ENCODE data around the gene USP21. TPM values are rescaled to one million over a fixed set of nuclear protein-coding genes. Genes with fewer than 3 reads are reported as not detected.

Gene USP21
- total RNA-seq, 1 donor from 2014 or later = 48.8 TPM

DNA sequence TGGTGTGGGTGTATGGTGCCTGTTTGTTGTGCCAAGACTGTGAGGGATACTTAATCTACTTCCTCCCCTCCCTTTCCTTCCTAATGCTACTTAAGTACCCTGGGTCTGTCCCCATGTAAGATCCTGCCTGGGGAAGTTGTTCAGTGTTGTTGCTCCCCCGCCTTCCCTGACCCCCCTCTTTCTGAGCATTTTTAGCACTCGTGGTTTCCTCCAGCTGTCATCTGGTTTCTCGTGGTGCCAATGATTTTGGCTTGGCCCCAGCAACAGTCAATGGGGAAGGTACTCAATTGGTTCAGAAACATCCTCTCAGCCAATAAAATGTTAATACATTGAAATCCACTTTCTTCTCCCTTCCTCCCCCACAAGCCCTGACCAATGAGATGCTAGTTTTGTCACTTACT lies 26.0 kb downstream of the USP21 start:
- Mint-ChIP-seq H3K4me3 (ENCODE audit: low read depth) (no peak overlapping the region), H3K36me3 (ENCODE audit: insufficient read depth) (no peaks in the 10 kb centered on the region), H3K27me3 (peaks cover 4% of the 10 kb centered on the region), H3K9me3 (ENCODE audit: low read depth) (no peaks in the 10 kb centered on the region), H3K27ac (no peak overlapping the region), H3K4me1 (ENCODE audit: low read depth) (no peaks in the 10 kb centered on the region)
- DNase-seq (ENCODE audit: low spot score, unreplicated experiment) = no peak
- TF ChIP-seq, protein P1, sequence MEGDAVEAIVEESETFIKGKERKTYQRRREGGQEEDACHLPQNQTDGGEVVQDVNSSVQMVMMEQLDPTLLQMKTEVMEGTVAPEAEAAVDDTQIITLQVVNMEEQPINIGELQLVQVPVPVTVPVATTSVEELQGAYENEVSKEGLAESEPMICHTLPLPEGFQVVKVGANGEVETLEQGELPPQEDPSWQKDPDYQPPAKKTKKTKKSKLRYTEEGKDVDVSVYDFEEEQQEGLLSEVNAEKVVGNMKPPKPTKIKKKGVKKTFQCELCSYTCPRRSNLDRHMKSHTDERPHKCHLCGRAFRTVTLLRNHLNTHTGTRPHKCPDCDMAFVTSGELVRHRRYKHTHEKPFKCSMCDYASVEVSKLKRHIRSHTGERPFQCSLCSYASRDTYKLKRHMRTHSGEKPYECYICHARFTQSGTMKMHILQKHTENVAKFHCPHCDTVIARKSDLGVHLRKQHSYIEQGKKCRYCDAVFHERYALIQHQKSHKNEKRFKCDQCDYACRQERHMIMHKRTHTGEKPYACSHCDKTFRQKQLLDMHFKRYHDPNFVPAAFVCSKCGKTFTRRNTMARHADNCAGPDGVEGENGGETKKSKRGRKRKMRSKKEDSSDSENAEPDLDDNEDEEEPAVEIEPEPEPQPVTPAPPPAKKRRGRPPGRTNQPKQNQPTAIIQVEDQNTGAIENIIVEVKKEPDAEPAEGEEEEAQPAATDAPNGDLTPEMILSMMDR (IDR thresholded peaks at IDR 0.05; ENCODE audit: unreplicated experiment) = no peak

DNA sequence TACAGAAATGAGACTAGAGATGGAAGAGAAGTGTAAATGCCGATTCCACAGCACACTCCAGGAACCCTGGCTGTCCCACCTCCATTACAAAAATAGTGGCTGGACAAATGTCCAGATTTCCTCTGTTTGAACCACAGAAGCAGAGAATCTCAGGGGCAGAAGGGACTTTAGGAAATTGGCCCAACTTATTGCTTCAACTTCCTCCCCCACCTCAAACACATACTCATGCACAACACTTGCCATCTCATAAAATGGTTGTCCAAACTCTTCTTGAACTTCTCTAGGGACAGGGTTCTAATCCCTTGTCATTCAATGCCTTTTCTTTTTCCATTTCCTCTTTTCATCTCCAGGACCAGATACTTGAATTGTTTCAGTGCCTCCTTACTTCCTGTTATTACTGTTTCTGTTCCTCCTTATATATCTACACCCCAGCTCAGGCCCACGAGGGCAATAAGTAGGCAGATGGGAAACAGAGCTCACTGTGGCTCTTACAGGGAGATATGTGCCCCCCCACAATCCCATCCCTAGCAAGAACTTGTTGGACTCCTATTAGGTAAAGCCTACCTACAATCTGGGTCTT lies 26.5 kb downstream of the USP21 start:
- no peak overlapping the region for H3K4me3 Mint-ChIP-seq (ENCODE audit: low read depth)
- no peak overlapping the region for H3K27ac Mint-ChIP-seq
- TF ChIP-seq, protein P1 (IDR thresholded peaks at IDR 0.05; ENCODE audit: unreplicated experiment) = no peak
- H3K9me3 Mint-ChIP-seq (ENCODE audit: low read depth) = no peaks in the 10 kb centered on the region
- H3K27me3 Mint-ChIP-seq = peaks cover 4% of the 10 kb centered on the region
- no peaks in the 10 kb centered on the region for H3K36me3 Mint-ChIP-seq (ENCODE audit: insufficient read depth)
- H3K4me1 Mint-ChIP-seq (ENCODE audit: low read depth) = no peaks in the 10 kb centered on the region
- DNase-seq (ENCODE audit: low spot score, unreplicated experiment) = no peak

DNA sequence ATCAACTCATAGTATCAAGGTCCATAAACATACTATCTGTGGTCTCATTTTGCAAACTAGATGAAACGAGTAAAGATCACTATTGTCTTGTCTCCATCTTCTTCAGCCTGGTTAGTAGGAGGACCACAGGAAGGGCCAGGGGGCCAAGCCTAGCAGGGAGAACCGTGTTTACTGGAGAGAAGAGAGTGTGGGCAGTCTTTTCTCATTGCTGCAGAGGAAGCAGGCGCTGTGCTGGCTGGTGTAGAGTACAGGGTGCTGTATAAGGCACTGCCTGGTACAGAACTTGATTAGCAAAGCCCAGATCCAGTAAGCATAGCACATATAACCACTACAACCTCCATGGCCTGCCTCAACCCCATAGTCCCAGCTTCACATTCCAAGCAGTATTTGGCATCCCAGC lies 28.0 kb downstream of the USP21 start:
- Mint-ChIP-seq H3K4me1 (ENCODE audit: low read depth) (no peaks in the 10 kb centered on the region), H3K27me3 (peaks cover 4% of the 10 kb centered on the region), H3K27ac (no peak overlapping the region), H3K36me3 (ENCODE audit: insufficient read depth) (no peaks in the 10 kb centered on the region), H3K9me3 (ENCODE audit: low read depth) (no peaks in the 10 kb centered on the region), H3K4me3 (ENCODE audit: low read depth) (no peak overlapping the region)
- no peak for DNase-seq (ENCODE audit: low spot score, unreplicated experiment)
- TF ChIP-seq, protein P1 (IDR thresholded peaks at IDR 0.05; ENCODE audit: unreplicated experiment) = no peak

DNA sequence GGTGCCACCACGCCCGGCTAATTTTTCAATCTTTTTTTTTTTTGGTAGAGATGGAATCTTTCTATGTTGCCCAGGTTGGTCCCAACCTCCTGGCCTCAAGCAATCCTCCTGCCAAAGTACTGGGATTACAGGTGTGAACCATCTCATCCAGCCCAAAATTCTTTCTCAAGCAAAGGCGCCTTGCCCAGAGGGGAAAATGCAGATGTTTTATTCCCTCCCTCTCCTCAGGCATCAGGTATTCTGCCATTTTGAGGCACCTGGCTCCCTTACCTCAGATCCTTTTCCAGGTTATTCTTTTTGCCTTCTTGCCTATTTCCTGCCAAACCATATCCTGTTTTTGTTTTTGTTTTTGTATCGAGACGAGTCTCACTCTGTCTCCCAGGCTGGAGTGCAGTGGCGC lies 29.1 kb downstream of the USP21 start:
- TF ChIP-seq, protein P1 (IDR thresholded peaks at IDR 0.05; ENCODE audit: unreplicated experiment) = no peak
- Mint-ChIP-seq H3K4me3 (ENCODE audit: low read depth) (no peak overlapping the region), H3K36me3 (ENCODE audit: insufficient read depth) (no peaks in the 10 kb centered on the region), H3K4me1 (ENCODE audit: low read depth) (peaks cover 2% of the 10 kb centered on the region), H3K27me3 (peaks cover 4% of the 10 kb centered on the region), H3K9me3 (ENCODE audit: low read depth) (no peaks in the 10 kb centered on the region), H3K27ac (no peak overlapping the region)
- DNase-seq (ENCODE audit: low spot score, unreplicated experiment) = no peak

DNA sequence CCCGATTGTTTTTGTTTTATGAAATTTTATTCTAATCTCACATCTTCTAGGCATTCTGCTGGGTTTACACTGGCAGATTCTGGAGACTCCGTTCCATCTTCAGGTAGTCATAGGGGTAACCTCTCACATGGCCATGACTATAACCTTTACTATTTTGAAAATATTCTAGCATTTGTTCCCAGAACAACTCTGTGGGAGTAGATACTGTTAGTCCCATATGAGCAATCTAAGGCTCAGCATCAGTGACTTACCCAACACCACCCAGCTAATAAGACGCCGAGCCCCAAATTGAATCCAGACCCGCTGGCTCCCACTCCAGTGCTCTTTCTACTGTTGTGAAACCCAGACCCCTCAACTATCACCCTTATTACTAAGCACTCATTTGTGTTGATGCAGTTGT lies 29.7 kb downstream of the USP21 start:
- Mint-ChIP-seq H3K27me3 (peaks cover 4% of the 10 kb centered on the region), H3K36me3 (ENCODE audit: insufficient read depth) (no peaks in the 10 kb centered on the region), H3K4me3 (ENCODE audit: low read depth) (no peak overlapping the region), H3K27ac (no peak overlapping the region), H3K4me1 (ENCODE audit: low read depth) (peaks cover 2% of the 10 kb centered on the region), H3K9me3 (ENCODE audit: low read depth) (no peaks in the 10 kb centered on the region)
- no peak for DNase-seq (ENCODE audit: low spot score, unreplicated experiment)
- TF ChIP-seq, protein P1 (IDR thresholded peaks at IDR 0.05; ENCODE audit: unreplicated experiment) = no peak
